ENCODE results near the gene MDH1. TPM values are rescaled to one million over a fixed set of nuclear protein-coding genes. Genes with fewer than 3 reads are reported as not detected.
"Not testable (repeated sequence)": the region's sequence is repeated elsewhere in the genome, so short reads cannot be mapped to it uniquely, and the experiment has no call there.

MDH1 gene
- total and polyA plus RNA-seq, 7 donors, result 198 to 382 (median 217) TPM

- no peaks in the 10 kb centered on the region for H3K36me3 ChIP-seq
- intact Hi-C loops (cut with DNase I), result no loop called here
- no peak for DNase-seq
- no peaks in the 10 kb centered on the region for H3K4me1 ChIP-seq
- H3K27me3 ChIP-seq, result no peaks in the 10 kb centered on the region
- no peak overlapping the region for H3K27ac ChIP-seq
- no peak overlapping the region for H3K4me3 ChIP-seq
- H3K9me3 ChIP-seq, result peaks cover 0 to 4% (median 0%) of the 10 kb centered on the region in 4 donors
- TF ChIP-seq, protein P1, sequence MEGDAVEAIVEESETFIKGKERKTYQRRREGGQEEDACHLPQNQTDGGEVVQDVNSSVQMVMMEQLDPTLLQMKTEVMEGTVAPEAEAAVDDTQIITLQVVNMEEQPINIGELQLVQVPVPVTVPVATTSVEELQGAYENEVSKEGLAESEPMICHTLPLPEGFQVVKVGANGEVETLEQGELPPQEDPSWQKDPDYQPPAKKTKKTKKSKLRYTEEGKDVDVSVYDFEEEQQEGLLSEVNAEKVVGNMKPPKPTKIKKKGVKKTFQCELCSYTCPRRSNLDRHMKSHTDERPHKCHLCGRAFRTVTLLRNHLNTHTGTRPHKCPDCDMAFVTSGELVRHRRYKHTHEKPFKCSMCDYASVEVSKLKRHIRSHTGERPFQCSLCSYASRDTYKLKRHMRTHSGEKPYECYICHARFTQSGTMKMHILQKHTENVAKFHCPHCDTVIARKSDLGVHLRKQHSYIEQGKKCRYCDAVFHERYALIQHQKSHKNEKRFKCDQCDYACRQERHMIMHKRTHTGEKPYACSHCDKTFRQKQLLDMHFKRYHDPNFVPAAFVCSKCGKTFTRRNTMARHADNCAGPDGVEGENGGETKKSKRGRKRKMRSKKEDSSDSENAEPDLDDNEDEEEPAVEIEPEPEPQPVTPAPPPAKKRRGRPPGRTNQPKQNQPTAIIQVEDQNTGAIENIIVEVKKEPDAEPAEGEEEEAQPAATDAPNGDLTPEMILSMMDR (IDR thresholded peaks at IDR 0.05), result no peak
- TF ChIP-seq EP300 (IDR thresholded peaks at IDR 0.05) (no peak), POLR2A (IDR thresholded peaks at IDR 0.05) (no peak), POLR2AphosphoS5 (IDR thresholded peaks at IDR 0.05) (no peak)
These were observed 19.0 kb upstream of the MDH1 start for GRCh38 chr2:63569740-63570139.

- Histone ChIP-seq H3K4me3 (no peak overlapping the region), H3K4me1 (no peaks in the 10 kb centered on the region)
- 76 to 84% methylated on average over 2 of the region's 2 CpGs for WGBS, 2 donors
These were observed 17.5 kb upstream of the MDH1 start for GRCh38 chr2:63571291-63571690.

GRCh38 chr2:63572001-63572400, 16.8 kb upstream of the MDH1 start:
- H3K9me3 ChIP-seq, result peaks cover 0 to under 1% (median 0%) of the 10 kb centered on the region in 4 donors
- intact Hi-C loops (cut with DNase I), result no loop called here
- no peak for DNase-seq
- no peak overlapping the region for H3K27ac ChIP-seq
- no peaks in the 10 kb centered on the region for H3K36me3 ChIP-seq
- 97% methylated on average over 2 of the region's 2 CpGs for WGBS, 2 donors
- TF ChIP-seq, protein P1 (IDR thresholded peaks at IDR 0.05), result no peak
- no peak for TF ChIP-seq POLR2AphosphoS5 (IDR thresholded peaks at IDR 0.05)
- TF ChIP-seq POLR2A (IDR thresholded peaks at IDR 0.05), result no peak
- no peak for TF ChIP-seq EP300 (IDR thresholded peaks at IDR 0.05)
- no peak overlapping the region for H3K4me3 ChIP-seq
- H3K27me3 ChIP-seq, result no peaks in the 10 kb centered on the region
- no peaks in the 10 kb centered on the region for H3K4me1 ChIP-seq

More at GRCh38 chr2:63571291-63571690, 17.5 kb upstream of the MDH1 start:
- no peak for DNase-seq
- peaks cover 0 to 4% (median 0%) of the 10 kb centered on the region in 4 donors for H3K9me3 ChIP-seq
- no peak overlapping the region for H3K27ac ChIP-seq
- H3K36me3 ChIP-seq, result no peaks in the 10 kb centered on the region
- intact Hi-C loops (cut with DNase I), result no loop called here
- TF ChIP-seq POLR2AphosphoS5 (IDR thresholded peaks at IDR 0.05) (no peak), POLR2A (IDR thresholded peaks at IDR 0.05) (no peak), EP300 (IDR thresholded peaks at IDR 0.05) (no peak)
- TF ChIP-seq, protein P1 (IDR thresholded peaks at IDR 0.05), result no peak
- no peaks in the 10 kb centered on the region for H3K27me3 ChIP-seq

DNA sequence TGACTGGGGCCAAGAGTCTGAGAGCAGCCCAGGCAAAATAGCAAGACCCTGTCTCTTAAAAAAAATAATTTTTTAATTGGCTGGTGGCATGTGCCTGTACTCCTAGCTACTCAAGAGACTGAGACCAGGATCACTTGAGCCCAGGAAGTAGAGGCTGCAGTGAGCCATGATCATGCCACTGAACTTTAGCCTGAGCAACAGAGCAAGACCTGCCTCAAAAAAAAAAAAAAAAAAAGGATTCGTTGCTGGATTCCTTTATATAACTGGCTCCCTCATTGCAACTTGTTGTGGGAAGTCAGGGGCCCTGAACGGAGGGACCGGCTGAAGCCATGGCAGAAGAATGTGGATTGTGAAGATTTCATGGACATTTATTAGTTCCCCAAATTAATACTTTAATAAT, 15.7 kb upstream of the MDH1 start:
- intact Hi-C loops (cut with DNase I); H3K4me3 ChIP-seq; H3K36me3 ChIP-seq; H3K27me3 ChIP-seq; H3K9me3 ChIP-seq; DNase-seq; H3K4me1 ChIP-seq; H3K27ac ChIP-seq: not testable (repeated sequence)
- WGBS, 2 donors, result 96% methylated on average over 3 of the region's 3 CpGs

DNA sequence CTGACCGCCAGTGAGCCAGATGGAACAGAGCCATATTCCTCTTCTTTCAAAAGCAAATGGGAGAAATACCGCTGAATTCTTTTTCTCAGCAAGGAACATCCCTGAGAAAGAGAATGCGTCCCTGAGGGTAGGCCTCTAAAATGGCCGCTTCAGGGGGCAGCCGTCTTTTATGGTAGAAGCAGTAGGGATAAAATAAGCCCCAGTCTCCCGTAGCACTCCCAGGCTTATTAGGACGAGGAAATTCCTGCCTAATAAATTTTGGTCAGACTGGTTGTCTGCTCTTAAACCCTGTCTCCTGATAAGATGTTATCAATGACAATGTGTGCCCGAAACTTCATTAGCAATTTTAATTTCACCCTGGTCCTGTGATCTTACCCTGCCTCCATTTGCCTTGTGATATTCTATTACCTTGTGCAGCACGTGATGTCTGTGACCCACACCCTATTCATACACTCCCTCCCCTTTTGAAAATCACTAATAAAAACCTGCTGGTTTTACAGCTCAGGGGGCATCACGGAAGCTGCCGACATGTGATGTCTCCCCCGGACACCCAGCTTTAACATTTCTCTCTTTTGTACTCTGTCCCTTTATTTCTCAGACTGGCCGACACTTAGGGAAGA, 14.9 kb upstream of the MDH1 start:
- intact Hi-C loops (cut with DNase I); H3K36me3 ChIP-seq; H3K9me3 ChIP-seq; H3K4me1 ChIP-seq; H3K27ac ChIP-seq; H3K4me3 ChIP-seq; DNase-seq; H3K27me3 ChIP-seq: not testable (repeated sequence)
- WGBS, 2 donors, result 95 to 96% methylated on average over 13 of the region's 13 CpGs

- intact Hi-C loops (cut with DNase I), result no loop called here
- TF ChIP-seq EP300 (IDR thresholded peaks at IDR 0.05), result no peak
- TF ChIP-seq, protein P1 (IDR thresholded peaks at IDR 0.05), result no peak
- TF ChIP-seq POLR2A (IDR thresholded peaks at IDR 0.05), result no peak
- no peak for TF ChIP-seq POLR2AphosphoS5 (IDR thresholded peaks at IDR 0.05)
These were observed 12.2 kb upstream of the MDH1 start for GRCh38 chr2:63576546-63576945.

More at GRCh38 chr2:63576546-63576945, 12.2 kb upstream of the MDH1 start:
- Histone ChIP-seq H3K27me3 (no peaks in the 10 kb centered on the region), H3K4me1 (peaks cover 0 to 12% (median 9%) of the 10 kb centered on the region in 4 donors), H3K27ac (no peak overlapping the region), H3K4me3 (no peak overlapping the region), H3K36me3 (no peaks in the 10 kb centered on the region), H3K9me3 (no peaks in the 10 kb centered on the region)
- no peak for DNase-seq

Data from sigmoid colon (tissue), 7 donors.